Esophagus muscularis mucosa (tissue), 3 donors: ENCODE results near the gene OXT.

ENCODE experiments used
- POLR2AphosphoS5 ChIP-seq, 2 donors: sonication (generic); formaldehyde crosslinking; IDR thresholded peaks; one replicate each; pipeline ENCODE4 v1.6.1; 2017; ENCODE audit warnings: antibody characterized with exemption in 2 of 2
- TF ChIP-seq, protein P1 (sequence below), 3 experiments: fragments of 200-600 bp in 2 of 3; fragments of 450-650 bp in 1 of 3; sonication (generic) in 2 of 3; IDR thresholded peaks; one replicate each; pipeline ENCODE4 v1.5.1; 2017 to 2019; ENCODE audit warnings: antibody characterized with exemption in 3 of 3, mild to moderate bottlenecking in 2 of 3, moderate library complexity in 1 of 3

GRCh38 chr20:3068075-3068474, 3.3 kb upstream of the OXT start:
- TF ChIP-seq, protein P1, sequence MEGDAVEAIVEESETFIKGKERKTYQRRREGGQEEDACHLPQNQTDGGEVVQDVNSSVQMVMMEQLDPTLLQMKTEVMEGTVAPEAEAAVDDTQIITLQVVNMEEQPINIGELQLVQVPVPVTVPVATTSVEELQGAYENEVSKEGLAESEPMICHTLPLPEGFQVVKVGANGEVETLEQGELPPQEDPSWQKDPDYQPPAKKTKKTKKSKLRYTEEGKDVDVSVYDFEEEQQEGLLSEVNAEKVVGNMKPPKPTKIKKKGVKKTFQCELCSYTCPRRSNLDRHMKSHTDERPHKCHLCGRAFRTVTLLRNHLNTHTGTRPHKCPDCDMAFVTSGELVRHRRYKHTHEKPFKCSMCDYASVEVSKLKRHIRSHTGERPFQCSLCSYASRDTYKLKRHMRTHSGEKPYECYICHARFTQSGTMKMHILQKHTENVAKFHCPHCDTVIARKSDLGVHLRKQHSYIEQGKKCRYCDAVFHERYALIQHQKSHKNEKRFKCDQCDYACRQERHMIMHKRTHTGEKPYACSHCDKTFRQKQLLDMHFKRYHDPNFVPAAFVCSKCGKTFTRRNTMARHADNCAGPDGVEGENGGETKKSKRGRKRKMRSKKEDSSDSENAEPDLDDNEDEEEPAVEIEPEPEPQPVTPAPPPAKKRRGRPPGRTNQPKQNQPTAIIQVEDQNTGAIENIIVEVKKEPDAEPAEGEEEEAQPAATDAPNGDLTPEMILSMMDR (IDR thresholded peaks at IDR 0.05) = no peak
- TF ChIP-seq POLR2AphosphoS5 (IDR thresholded peaks at IDR 0.05) = no peak
